IPS DF 6.9 (cell line): ENCODE results near the gene SUFU.

Experiments used
- DNase-seq: peaks from one replicate; pipeline ENCODE4 v3.0.0-alpha.2; 2013; ENCODE audit warnings: low read depth, low spot score
- H3K27ac ChIP-seq: one replicate; pipeline ENCODE4 v1.5.1; 2013; ENCODE audit warnings: low read length, control low read depth
- H3K27me3 ChIP-seq: 2 replicates; pipeline ENCODE4 v1.6.1; 2013; ENCODE audit warnings: mild to moderate bottlenecking, low read length; ENCODE audit not compliant: control insufficient read depth, insufficient read depth
- H3K36me3 ChIP-seq: 2 replicates; pipeline ENCODE4 v1.6.1; 2013; ENCODE audit warnings: low read length; ENCODE audit not compliant: control insufficient read depth, insufficient read depth
- H3K4me1 ChIP-seq: 2 replicates; pipeline ENCODE4 v1.6.1; 2013; ENCODE audit warnings: low read length; ENCODE audit not compliant: control insufficient read depth, insufficient read depth
- H3K4me3 ChIP-seq: 2 replicates; pipeline ENCODE4 v1.5.1; 2013; ENCODE audit warnings: mild to moderate bottlenecking, low read length
- H3K9me3 ChIP-seq: 2 replicates; pipeline ENCODE4 v1.6.1; 2013; ENCODE audit warnings: low read length, inconsistent platforms; ENCODE audit not compliant: control insufficient read depth, insufficient read depth
- WGBS: extraction: QIAGEN DNeasy Blood & Tissue Kit; methylation state at CpG from one replicate; pipeline ENCODE4 v1.1.7; 2013; ENCODE audit warnings: mixed read lengths, missing lambda C conversion rate; ENCODE audit not compliant: insufficient read length, insufficient coverage; 5-methylcytosine and 5-hydroxymethylcytosine counted together

SUFU gene

DNA sequence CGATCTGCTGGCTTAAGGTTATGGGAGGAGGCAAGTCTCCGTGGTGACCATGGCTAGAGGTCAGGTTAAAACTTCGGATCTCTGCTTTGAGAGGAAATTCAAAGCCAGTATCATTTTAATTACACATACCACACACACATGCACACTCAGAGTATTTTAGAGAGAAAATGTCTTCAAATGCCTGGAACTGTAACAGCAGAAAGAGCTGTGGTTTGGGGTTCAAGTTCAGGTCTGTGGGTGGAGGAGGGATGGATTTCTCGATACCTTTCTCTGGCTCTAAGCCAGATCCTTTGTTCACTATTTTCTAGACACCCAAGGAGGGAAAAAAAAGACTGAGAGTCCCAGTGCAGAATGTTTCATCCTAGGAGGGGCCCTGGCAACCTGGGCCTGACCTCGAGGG is 177.9 kb downstream of the SUFU start:
- WGBS, result no CpG with 5 or more reads among the region's 5 CpGs
- peaks cover 2% of the 10 kb centered on the region; the same call in 1 of the 2 replicates for H3K4me1 ChIP-seq

DNA sequence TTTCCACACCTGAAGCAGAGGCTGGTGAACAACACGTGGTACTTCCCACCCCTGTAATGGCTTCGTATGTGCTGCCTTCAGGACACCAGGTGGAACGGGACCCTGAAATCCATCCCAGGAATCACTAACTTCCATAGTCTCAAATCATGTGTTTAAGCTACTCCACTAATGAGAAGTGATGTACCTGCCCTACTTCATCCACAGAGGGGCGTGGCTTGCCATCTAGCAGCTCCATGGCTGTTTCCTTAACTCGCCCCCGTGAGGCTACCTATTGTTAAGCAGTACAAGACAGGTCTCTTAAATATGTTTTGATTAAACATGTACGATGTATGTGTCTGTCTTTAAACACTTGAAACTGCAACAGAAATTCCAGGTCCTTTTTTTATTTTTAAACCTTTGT is 178.6 kb downstream of the SUFU start:
- Histone ChIP-seq H3K27ac (no peak overlapping the region), H3K36me3 (peaks cover 6% of the 10 kb centered on the region; the same call in 1 of the 2 replicates), H3K4me3 (no peak overlapping the region), H3K27me3 (no peaks in the 10 kb centered on the region), H3K4me1 (peaks cover 2% of the 10 kb centered on the region; the same call in 1 of the 2 replicates), H3K9me3 (no peaks in the 10 kb centered on the region)
- DNase-seq, result no peak
- no CpG with 5 or more reads among the region's 7 CpGs for WGBS

More for the DNA sequence above, 177.9 kb downstream of the SUFU start:
- H3K36me3 ChIP-seq, result peaks cover 6% of the 10 kb centered on the region; the same call in 1 of the 2 replicates
- no peak for DNase-seq
- H3K4me3 ChIP-seq, result no peak overlapping the region
- no peak overlapping the region for H3K27ac ChIP-seq
- no peaks in the 10 kb centered on the region for H3K27me3 ChIP-seq
- H3K9me3 ChIP-seq, result no peaks in the 10 kb centered on the region

- Histone ChIP-seq H3K27ac (no peak overlapping the region), H3K4me3 (no peak overlapping the region), H3K27me3 (no peaks in the 10 kb centered on the region), H3K36me3 (peaks cover 6% of the 10 kb centered on the region; the same call in 1 of the 2 replicates), H3K9me3 (no peaks in the 10 kb centered on the region), H3K4me1 (peaks cover under 1% of the 10 kb centered on the region; the same call in 1 of the 2 replicates)
- DNase-seq, result no peak
- 100% methylated on average over 1 of the region's 4 CpGs for WGBS
Observed at GRCh38 chr10:102682981-102683380, 179.2 kb downstream of the SUFU start.
